Measurements from ENCODE around the gene UBTD1.

Gene UBTD1

DNA sequence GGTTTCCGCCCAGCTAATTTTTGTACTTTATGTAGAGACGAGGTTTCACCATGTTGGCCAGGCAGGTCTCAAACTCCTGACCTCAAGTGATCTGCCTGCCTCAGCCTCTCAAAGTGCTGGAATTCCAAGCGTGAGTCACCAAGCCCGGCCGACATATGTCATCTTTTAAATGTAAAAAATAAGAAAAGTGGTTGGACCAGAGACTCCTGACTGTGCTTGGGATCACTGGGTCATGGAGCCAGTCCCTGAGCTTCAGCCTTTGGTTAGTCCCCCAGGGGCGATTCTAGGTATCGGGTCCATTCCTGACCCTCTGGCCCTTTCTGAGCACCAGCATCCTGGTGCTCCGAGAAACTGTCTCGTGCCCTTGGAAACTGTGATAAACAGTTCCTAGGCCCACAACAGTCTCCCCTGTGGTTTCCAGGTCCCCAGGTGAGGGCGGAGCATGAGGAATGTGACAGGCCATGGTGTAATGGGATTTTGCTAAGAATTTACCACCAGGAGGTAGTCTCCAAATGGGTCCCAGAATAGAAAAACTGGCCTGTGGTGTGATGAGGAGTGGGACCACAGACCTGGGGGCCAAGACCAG is 32.8 kb downstream of the UBTD1 start:
- H3K4me3 ChIP-seq (ENCODE audit: low read length) = no peak overlapping the region
- DNase-seq (ENCODE audit: low read depth, low spot score) = no peak

DNA sequence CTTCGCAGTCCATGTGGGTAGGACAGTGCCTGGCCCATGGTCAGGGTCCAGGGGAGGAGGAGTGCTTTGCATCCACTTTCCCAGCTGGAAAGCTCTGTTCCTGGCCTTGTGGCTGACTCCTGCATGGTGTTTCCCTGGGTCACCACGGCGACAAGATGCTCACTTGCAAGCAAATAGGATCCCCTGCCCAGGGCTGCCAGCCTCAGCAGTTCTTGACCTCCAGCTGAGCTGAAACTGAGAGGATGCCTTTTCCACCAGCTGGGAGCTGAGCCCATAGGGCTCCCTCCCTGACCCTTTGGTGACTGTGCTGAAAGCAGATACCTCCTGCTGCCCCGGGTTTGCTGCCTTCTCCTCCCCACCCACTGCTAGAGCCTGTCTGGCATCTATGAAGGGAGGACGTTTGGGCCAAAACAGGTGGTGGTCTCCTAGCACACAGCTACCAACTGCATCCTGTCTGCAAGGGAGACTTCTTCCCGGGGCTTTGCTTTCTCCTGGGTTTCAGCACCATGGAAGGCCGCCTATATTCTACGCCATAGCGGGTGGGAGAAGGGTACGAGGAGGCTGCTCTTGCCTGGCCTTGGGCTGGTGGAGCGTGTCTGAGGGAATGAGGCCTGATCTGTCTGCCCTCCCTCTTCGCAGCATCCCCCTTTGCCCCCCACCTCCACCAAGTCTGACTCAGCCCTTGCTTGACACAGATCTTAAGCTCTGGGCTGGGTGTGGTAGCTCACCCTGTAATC is 34.4 kb downstream of the UBTD1 start:
- no peak for DNase-seq (ENCODE audit: low read depth, low spot score)

DNA sequence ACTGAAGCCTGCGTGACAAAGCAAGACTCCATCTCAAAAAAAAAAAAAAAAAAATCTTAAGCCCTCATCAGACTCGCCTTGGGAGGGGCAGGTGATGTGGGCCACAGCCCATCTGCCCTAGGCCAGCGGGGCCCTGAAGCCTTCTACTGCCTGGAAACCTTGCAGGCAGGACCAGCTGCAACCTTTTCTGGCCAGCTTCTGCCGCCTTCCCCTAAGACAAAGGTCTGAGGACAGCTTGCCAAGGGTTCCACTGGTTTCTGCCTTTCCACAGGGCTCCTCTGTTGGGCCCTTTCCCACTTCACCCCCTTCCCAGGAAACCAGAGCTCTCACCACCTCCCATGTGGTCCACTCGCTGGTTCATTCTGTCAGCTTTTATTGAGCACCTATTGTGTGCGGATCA is 35.2 kb downstream of the UBTD1 start:
- no peak for DNase-seq (ENCODE audit: low read depth, low spot score)
- H3K4me3 ChIP-seq (ENCODE audit: low read length) = no peak overlapping the region

More for the DNA sequence above, 34.4 kb downstream of the UBTD1 start:
- no peak overlapping the region for H3K4me3 ChIP-seq (ENCODE audit: low read length)

DNA sequence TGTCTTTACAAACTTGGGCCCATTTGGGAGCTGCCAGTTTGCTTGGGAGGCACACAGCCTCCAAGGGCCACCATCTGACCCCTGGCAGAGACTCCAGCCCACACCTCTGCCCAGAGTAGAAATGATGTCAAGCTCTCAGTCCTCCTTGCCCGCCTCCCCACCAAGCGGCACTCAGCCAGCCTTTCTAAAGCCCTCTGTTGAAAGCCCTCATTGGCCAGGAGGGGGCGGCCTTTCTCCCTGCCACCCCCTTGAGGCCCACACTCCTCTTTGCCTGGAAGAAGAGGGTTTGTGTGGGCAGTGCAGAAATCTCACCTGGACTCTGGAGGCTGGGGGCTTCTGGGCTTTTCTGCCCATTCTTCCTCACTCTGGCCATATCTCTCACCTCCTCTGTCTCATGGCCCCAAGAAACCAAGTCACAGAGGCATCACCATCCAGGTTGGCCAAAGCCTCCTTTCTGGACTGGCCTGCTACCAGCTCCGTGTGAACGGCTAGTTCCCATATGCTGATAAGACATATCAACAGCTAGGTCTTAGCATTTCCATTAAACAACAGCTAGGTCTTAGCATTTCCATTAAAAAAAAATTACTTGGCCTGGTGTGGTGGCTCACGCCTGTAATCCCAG is 36.1 kb downstream of the UBTD1 start:
- DNase-seq (ENCODE audit: low read depth, low spot score) = no peak
- no peak overlapping the region for H3K4me3 ChIP-seq (ENCODE audit: low read length)

DNA sequence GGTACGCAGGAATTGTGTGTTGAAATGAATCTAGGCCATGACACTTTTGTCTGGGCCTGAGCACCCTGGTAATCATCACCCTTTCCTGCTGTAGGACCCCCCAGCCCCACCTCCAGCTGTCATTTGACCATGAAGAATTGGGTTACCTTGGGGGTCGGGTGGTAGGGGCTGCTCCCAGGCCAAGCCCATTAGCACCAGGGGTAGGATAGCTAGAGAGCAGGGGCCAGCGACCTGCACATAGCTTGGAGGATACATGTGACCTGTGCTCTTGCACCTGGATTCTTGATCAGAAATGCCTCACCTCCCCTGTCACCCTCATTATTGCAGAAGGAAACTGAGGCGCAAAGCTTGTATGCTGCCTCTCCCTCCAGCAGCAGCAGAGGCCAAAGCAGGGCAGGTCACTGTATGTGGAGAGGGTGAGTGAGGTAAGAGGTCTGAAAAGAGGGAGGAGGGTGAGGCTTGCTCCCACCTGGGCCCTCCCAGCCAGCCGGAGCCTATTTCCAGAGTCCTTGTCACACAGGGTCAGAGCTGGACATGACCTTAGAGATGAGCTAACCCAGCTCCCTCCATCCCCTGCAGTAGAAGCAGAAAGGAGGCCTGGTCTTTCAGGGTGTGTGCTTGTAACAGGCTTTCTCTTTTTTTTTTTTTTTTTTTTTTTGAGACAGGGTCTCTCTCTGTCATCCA is 38.6 kb downstream of the UBTD1 start:
- no peak for DNase-seq (ENCODE audit: low read depth, low spot score)
- H3K4me3 ChIP-seq (ENCODE audit: low read length) = no peak overlapping the region

DNA sequence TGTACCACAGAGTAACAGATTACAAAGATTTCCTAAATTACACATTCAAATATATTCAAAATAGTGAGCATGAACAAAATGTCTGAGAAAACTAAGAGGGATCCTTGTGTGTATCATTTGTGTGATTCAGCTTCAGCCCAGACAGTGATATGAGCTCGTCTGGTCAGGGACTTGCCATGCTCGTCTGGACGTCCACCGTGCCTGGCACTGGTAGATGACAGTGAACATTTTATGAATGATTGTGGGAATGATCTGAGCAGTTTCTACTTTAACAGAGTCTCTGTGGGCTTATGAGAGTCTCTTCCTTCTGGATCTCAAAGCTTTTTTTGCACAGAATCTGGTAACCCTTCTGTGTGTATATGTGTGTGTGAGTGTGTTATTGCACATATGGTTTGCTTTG is 39.7 kb downstream of the UBTD1 start:
- no peak for DNase-seq (ENCODE audit: low read depth, low spot score)
- H3K4me3 ChIP-seq (ENCODE audit: low read length) = no peak overlapping the region

DNA sequence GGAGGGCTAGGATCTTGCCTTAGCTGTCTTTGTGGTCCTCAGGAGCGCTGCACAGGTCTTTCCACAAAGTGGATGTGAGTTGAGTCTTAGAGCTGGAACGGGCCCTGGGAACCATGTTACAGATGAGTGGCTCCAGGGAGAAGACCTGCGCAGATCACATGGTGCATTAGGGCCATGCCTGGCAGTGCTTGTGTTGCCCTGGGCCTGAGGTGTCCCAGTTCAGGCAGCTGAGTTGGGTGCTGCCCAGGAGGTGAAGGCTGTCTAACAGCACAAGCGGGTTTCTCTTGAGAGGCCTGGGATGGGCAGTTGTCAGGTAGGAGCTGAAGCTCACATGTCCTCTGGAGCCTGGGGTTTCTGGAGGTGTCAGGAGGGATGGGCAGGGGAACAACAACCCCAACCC is 40.1 kb downstream of the UBTD1 start:
- DNase-seq (ENCODE audit: low read depth, low spot score) = no peak
- no peak overlapping the region for H3K4me3 ChIP-seq (ENCODE audit: low read length)

DNA sequence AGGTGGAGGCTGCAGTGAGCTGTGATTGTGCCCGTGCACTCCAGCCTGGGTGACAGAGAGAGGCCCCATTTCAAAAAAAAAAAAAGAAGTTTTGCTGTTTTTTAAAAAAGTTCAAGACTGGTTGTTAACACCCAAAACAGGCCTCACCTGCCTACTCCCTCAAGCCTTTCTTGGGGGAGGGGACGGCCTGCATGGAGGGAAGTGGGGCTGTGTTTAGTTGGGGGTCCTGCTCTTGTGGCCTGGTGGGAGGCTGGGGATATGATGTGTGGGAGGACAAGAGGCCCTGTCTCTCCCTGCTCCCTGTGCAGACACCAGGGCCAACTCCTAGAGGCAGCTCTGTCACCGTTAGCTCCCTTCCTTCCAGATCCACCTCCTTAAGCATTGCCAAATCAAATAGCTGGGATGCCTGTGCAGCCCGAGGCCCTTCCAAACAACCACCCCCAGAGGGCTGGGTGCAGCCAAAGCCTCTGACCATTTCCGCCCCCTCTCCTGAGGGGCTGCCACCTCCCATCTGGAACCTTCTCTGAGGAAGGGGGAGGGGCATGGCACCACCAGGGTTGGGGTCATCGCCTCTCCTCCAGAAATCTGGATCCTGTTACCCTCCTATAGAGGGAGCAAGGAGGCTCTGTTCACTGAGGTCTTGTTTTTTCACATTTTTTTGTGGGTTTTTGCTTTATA is 40.9 kb downstream of the UBTD1 start:
- DNase-seq (ENCODE audit: low read depth, low spot score) = no peak
- no peak overlapping the region for H3K4me3 ChIP-seq (ENCODE audit: low read length)

DNA sequence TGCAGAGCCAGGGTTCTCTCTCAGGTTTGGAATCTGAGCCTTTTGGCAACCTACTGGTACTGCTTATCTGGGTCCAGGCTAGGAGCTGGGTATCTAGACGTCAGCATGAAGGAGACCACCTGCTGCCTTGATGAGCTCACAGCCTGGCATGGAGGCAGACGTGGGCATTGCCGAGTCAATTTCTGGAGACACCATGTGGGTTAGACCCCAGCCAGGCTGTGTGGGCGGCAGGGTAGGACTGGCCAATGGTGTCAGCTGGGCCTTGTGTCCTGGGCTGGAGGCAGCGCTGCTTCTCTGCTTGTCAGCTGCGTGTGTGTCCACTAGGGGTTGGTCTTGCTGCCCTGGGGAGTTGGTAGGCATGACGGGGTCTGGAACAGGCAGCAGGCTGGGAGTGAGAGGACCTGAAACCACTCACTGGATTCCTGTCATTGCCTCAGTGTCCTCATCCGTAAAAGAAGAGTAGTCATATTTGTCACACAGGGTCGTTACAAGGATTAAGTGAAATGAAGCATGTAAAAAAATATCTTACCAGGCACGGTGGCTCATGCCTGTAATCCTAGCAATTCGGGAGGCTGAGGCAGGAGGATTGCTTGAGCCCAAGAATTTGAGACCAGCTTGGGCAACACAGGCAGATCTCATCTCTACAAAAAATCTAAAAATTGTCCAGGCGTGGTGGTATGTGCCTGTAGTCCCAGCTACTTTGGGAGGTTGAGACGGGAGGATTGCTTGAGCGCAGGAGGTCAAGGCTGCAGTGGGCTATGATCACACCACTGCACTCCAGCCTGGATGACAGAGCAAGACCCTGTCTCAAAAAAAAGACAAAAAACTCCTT is 42.2 kb downstream of the UBTD1 start:
- DNase-seq (ENCODE audit: low read depth, low spot score) = no peak
- no peak overlapping the region for H3K4me3 ChIP-seq (ENCODE audit: low read length)

DNA sequence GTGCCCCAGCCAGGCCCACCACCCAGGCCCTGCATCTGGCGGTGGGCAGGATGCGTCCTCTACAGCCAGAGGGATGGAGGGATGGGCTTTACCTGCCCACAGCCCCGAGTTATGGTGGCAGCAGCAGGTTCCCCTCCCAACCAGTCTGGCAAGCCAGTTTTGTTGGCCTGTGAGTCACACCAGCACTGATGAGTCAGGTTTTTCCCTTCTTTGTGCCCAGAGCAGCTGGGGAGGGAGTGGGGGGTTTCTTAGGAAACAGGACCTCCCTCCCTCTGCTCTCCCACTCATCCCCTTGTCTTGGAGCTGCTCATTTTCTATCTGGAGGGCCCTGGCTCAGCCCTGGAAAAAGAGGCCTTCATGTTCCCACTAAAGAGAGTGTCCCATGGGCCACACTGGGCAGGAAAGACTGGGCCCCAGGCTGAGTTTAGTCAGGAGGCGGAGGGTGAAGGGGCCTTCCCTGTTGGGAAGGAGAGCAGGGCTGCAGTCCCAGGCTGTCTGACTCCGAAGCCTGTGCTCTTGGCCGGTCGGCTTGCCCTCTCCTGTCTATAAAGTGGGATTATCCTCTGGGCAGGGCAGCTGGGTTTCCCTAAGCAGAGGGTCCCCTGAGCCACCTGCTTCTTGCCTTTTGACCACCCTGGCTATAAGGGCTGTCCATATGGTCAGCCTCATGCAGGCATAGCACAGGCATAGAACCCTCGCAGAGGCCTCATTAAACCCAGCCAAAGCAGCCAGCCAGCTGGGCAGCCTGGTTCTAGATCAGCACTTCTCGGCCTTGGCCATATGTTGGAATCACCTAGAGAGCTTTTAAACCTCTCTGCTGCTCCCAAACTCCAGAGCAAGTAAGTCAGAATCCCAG is 43.7 kb downstream of the UBTD1 start:
- no peak for DNase-seq (ENCODE audit: low read depth, low spot score)
- H3K4me3 ChIP-seq (ENCODE audit: low read length) = no peak overlapping the region

DNA sequence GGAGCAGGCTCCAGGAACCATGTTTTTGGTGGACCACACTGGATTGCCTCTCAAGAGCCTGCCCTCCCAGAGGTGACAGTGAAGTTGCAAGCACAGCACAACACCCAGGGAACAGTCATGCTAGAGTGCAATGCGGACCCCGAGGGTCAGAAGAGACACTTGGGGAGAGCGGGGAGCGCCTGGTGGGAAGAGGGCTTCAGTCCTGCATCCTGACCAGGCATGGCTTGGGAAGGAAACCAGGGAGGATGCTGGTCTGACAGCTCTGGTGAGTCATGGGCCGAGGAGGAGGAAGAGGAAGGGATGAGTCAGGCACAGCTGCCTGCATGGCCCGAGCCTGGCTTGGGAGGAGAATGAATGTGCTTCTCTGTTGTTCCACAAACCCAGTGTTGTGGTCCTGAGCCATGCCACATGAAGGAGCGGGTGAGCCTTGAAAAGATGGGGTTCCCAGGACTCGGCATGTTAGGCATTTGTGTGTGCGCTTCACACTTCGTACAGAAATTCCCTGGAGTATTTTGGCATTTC is 44.4 kb downstream of the UBTD1 start:
- no peak overlapping the region for H3K4me3 ChIP-seq (ENCODE audit: low read length)

DNA sequence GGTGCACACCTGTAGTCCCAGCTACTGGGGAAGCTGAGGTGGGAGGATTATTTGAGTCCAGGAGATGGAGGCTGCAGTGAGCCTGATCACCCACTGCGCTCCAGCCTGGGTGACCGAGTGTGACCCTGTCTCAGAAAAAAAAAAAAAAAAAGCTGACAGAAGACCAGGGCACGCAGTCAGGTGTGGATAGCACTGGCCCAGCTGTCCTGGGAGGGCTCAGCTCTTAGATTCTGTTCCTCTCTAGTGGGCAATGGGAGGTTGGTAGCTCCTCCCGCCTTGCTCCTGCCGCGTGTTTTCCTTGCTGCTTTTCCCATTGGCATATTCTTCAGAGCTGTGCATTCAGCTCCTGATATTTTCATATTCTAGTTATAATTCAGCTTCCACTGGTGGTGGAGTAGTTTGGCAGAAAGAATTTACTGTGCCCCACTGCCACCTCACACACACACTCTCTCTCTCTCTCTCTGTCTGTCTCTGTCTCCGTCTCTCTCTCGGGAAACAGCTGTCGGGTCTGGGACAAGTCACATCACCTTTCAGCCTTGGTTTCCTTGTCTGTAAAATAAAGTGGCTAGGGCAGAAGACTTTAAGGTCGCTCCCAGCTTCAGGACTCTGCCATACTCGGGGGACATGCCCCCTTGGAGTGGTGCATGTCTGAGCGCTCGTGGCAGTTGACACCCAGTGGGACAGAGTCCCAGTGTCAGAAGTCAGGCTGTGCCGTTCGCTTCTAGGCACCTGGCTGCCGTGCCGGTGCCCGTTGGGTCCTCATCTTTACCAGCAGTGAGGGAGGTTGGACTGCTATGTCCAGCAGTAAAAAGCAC is 47.9 kb downstream of the UBTD1 start:
- no peak overlapping the region for H3K4me3 ChIP-seq (ENCODE audit: low read length)
- no peak for DNase-seq (ENCODE audit: low read depth, low spot score)

More for the DNA sequence above, 44.4 kb downstream of the UBTD1 start:
- no peak for DNase-seq (ENCODE audit: low read depth, low spot score)

DNA sequence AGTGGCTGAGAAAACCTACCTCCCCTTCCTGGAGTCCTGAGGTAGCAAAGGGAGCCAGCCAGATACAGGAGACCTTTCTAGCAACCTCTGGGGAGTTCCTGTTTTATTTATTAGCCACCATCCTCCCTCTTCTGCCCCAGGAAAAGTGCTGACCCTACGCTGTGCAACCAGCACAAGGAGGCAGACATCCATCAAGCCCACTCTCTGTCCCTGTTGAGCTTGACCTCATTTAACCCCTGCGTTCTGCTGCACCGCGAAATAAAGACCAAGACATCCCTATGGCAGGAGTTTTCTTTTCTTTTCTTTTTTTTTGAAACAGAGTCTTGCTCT is 48.5 kb downstream of the UBTD1 start:
- no peak for DNase-seq (ENCODE audit: low read depth, low spot score)
- no peak overlapping the region for H3K4me3 ChIP-seq (ENCODE audit: low read length)

DNA sequence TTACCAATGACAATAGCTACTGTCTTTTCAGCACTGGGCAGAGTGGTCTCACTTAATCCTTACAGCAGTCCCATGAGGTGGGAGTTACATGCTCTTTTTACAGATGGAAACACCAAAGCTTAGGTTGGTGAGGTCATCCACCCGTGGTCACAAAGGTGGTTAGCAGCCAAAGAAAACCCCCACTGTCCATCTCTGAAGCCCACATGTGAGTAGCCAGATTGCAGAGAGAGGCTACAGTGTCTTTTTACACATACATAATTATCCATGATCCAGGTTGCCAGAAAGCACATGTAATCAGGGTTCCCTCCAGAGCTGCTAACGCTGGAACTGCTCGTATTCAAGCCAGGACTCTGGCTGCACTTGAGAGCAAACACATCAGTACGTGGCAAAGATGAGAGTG is 49.2 kb downstream of the UBTD1 start:
- no peak overlapping the region for H3K4me3 ChIP-seq (ENCODE audit: low read length)
- DNase-seq (ENCODE audit: low read depth, low spot score) = no peak

DNA sequence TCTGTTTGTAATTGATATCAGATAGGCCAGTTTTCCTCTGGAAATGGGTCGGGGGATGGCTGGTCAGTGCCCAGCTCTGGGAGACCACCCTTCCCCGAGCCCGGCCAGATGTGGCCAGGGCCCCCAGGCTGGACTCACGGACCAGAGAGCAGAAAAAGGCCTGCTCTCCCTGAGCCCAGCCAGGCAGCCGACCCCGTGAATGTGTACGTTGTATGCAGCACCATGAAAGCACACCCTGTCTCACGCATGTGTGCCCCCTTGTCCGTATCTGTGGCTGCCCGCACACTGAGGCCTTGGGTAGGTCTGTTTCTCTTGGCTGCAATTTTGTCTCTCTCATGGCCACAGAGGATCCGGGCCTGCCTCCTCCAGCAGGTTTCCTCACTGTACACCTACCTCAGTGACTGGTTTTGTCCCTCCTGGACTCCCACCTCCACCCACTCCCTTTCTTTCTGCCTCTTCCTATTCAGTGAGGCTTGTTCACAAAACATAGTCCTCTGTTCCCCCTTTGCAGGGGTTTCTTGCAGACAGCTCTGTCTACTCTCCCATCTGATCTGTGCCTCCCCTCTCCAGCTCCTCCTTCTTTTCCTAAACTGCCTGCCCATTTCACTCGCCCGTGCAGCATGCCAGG is 50.2 kb downstream of the UBTD1 start:
- DNase-seq (ENCODE audit: low read depth, low spot score) = no peak
- H3K4me3 ChIP-seq (ENCODE audit: low read length) = no peak overlapping the region

DNA sequence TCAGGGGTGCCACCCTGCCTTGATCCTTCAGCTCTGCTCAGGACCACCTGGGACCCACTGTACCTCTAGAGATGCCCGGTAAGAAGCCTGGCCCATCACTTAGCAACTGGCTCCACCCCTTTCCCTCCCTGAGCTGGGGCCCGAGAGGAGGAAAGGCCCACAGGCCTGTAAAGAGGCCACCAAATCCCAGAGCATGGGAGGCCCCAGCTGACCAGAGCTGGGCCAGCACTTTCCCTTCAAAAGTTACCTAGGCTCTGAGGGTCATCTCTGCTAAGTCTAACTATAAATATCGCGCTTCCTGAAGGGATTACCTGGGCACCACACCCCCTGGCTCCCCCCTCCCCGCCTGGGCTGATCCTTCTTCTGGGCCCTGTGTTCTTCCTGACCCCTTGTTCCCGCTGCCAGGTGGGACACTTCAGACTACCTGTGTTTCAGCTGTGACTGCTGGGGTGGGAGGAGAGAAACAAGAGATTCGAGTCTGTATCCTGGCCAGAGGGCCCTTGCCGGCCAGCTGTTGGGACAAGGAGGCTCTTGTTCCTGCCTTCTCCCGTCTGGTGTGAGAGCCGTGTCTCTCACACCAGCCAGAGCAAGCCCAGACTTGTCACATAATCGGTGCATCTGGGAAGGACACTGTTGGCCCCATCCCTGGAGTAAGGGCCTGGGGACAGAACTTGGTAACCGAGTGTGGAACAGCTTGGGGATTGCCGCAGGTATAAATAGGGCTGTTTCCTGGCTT is 51.0 kb downstream of the UBTD1 start:
- no peak for DNase-seq (ENCODE audit: low read depth, low spot score)
- H3K4me3 ChIP-seq (ENCODE audit: low read length) = no peak overlapping the region

Data from Jurkat, Clone E6-1 (cell line).